ENCODE measurements around the gene CCDC88C.

The CCDC88C gene

GRCh38 chr14:91303924-91304229 is 113.7 kb downstream of the CCDC88C start:
- no peak overlapping the region for H3K4me3 ChIP-seq (ENCODE audit: low read depth, low read length)
- POLR2A ChIA-PET = no interaction called here

GRCh38 chr14:91303091-91303923 is 114.3 kb downstream of the CCDC88C start:
- POLR2A ChIA-PET = no interaction called here
- CTCF ChIA-PET = interaction anchor here (1.7 kb wide), 1 partner anchor 126 kb away, joined by 6 read pairs; no protein-coding TSS in a partner anchor
- TF ChIP-seq CTCF (IDR thresholded peaks at IDR 0.05; ENCODE audit: insufficient read depth, low read length, missing control alignments) = no peak
- DNase-seq (ENCODE audit: low read depth, low spot score) = no peak
- H3K4me3 ChIP-seq (ENCODE audit: low read depth, low read length) = no peak overlapping the region

More at GRCh38 chr14:91303924-91304229, 113.7 kb downstream of the CCDC88C start:
- no peak for TF ChIP-seq CTCF (IDR thresholded peaks at IDR 0.05; ENCODE audit: insufficient read depth, low read length, missing control alignments)
- no peak for DNase-seq (ENCODE audit: low read depth, low spot score)
- CTCF ChIA-PET = interaction anchor here (1.7 kb wide), 1 partner anchor 126 kb away, joined by 6 read pairs; no protein-coding TSS in a partner anchor

- POLR2A ChIA-PET = no interaction called here
- TF ChIP-seq CTCF (IDR thresholded peaks at IDR 0.05; ENCODE audit: insufficient read depth, low read length, missing control alignments) = no peak
- CTCF ChIA-PET = interaction anchor here (1.7 kb wide), 1 partner anchor 125 kb away, joined by 6 read pairs; no protein-coding TSS in a partner anchor
- DNase-seq (ENCODE audit: low read depth, low spot score) = no peak
- no peak overlapping the region for H3K4me3 ChIP-seq (ENCODE audit: low read depth, low read length)
Observed at GRCh38 chr14:91302391-91302790, 115.2 kb downstream of the CCDC88C start.

- CTCF ChIA-PET = interaction anchor here (1.2 kb wide), 1 partner anchor 127 kb away, joined by 3 read pairs; no protein-coding TSS in a partner anchor
Observed at GRCh38 chr14:91300957-91301356, 116.7 kb downstream of the CCDC88C start.

GRCh38 chr14:91300283-91300895 is 117.2 kb downstream of the CCDC88C start:
- POLR2A ChIA-PET = no interaction called here
- CTCF ChIA-PET = interaction anchor here (1.0 to 1.2 kb wide), 3 partner anchors 14 to 127 kb away, joined by 3 read pairs; no protein-coding TSS in a partner anchor
- DNase-seq (ENCODE audit: low read depth, low spot score) = no peak
- H3K4me3 ChIP-seq (ENCODE audit: low read depth, low read length) = no peak overlapping the region
- TF ChIP-seq CTCF (IDR thresholded peaks at IDR 0.05; ENCODE audit: insufficient read depth, low read length, missing control alignments) = no peak

More at GRCh38 chr14:91300957-91301356, 116.7 kb downstream of the CCDC88C start:
- no peak for TF ChIP-seq CTCF (IDR thresholded peaks at IDR 0.05; ENCODE audit: insufficient read depth, low read length, missing control alignments)
- DNase-seq (ENCODE audit: low read depth, low spot score) = no peak
- H3K4me3 ChIP-seq (ENCODE audit: low read depth, low read length) = no peak overlapping the region
- POLR2A ChIA-PET = no interaction called here

All from AG04449 (cell line).